Prostate gland (tissue), 2 donors: ENCODE measurements around the gene TPM3.

ENCODE experiments used
- POLR2A ChIP-seq: fragments of 450-650 bp; IDR thresholded peaks from one replicate; pipeline ENCODE4 v1.6.1; 2016; ENCODE audit warnings: antibody characterized with exemption, mild to moderate bottlenecking
- TF ChIP-seq, protein P1 (sequence below), 4 experiments: fragments of 200-600 bp in 2 of 4; fragments of 450-650 bp in 2 of 4; sonication (generic) in 2 of 4; IDR thresholded peaks; 1 replicate in 3 of 4; 2 replicates in 1 of 4; pipeline ENCODE4 v1.5.1; 2016 to 2019; ENCODE audit warnings: antibody characterized with exemption in 4 of 4, mild to moderate bottlenecking in 2 of 4, moderate library complexity in 2 of 4

DNA sequence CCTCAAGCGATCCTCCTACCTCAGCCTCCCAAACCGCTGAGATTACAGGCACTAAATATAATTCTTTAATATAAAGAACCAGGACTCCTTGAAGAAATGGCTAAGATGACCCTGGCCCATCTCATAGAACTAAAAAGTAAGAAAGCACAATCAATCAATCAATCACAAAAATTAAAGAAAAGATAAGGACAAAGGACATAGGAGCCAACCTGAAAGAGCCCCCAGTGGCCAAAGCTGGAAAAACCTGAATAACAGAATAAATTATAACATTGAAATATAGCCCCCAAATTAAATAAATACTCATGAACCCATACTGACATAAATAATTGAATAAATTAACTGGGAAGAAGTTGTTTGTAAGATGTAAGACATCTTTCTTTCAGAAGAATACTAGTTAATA is 45.9 kb downstream of the TPM3 start:
- TF ChIP-seq POLR2A: no peak
- TF ChIP-seq, protein P1, sequence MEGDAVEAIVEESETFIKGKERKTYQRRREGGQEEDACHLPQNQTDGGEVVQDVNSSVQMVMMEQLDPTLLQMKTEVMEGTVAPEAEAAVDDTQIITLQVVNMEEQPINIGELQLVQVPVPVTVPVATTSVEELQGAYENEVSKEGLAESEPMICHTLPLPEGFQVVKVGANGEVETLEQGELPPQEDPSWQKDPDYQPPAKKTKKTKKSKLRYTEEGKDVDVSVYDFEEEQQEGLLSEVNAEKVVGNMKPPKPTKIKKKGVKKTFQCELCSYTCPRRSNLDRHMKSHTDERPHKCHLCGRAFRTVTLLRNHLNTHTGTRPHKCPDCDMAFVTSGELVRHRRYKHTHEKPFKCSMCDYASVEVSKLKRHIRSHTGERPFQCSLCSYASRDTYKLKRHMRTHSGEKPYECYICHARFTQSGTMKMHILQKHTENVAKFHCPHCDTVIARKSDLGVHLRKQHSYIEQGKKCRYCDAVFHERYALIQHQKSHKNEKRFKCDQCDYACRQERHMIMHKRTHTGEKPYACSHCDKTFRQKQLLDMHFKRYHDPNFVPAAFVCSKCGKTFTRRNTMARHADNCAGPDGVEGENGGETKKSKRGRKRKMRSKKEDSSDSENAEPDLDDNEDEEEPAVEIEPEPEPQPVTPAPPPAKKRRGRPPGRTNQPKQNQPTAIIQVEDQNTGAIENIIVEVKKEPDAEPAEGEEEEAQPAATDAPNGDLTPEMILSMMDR (IDR thresholded peaks at IDR 0.05): peak in 2 of 4 experiments; percentile 8 to 10
